K562 (cell line): ENCODE results near the gene ATP5F1D. TPM values are rescaled to one million over a fixed set of nuclear protein-coding genes. Genes with fewer than 3 reads are reported as not detected.
A peak's percentile ranks its signal among the peaks of the same experiment; 100 is the strongest.

Experiments used
- CBX5 ChIP-seq: IDR thresholded peaks from 2 replicates; pipeline ENCODE4 v1.6.1; 2014; ENCODE audit warnings: low read depth, borderline replicate concordance
- CHAMP1 ChIP-seq: fragments of 450-650 bp; IDR thresholded peaks from 2 replicates; pipeline ENCODE4 v1.6.1; 2016; ENCODE audit warnings: mild to moderate bottlenecking
- CHD4 ChIP-seq: fragments of 200-600 bp; sonication (generic); IDR thresholded peaks from 3 replicates; pipeline ENCODE4 v1.6.1; 2012; ENCODE audit warnings: low read depth, mild to moderate bottlenecking, mixed read lengths, low read length, inconsistent platforms; ENCODE audit not compliant: insufficient read depth, insufficient replicate concordance, poor library complexity, severe bottlenecking
- CTCFL ChIP-seq: IDR thresholded peaks from 2 replicates; pipeline ENCODE4 v1.6.1; 2011; ENCODE audit warnings: borderline replicate concordance, low read depth, mild to moderate bottlenecking, moderate library complexity, low read length; ENCODE audit not compliant: insufficient read depth, poor library complexity, severe bottlenecking
- ELF4 ChIP-seq: fragments of 450-650 bp; formaldehyde crosslinking; IDR thresholded peaks from 2 replicates; pipeline ENCODE4 v1.4.0; 2022; ENCODE audit warnings: missing genetic modification characterization
- ERF ChIP-seq: fragments of 450-650 bp; formaldehyde crosslinking; IDR thresholded peaks from 2 replicates; pipeline ENCODE4 v1.4.0; 2020; ENCODE audit warnings: mild to moderate bottlenecking, mixed read lengths
- GTF2F1 ChIP-seq: IDR thresholded peaks from 2 replicates; pipeline ENCODE4 v1.6.1; 2011; ENCODE audit warnings: low read depth, low read length, improper control_type of control experiment
- HDAC3 ChIP-seq: fragments of 450-650 bp; IDR thresholded peaks from 2 replicates; pipeline ENCODE4 v1.6.1; 2018; ENCODE audit warnings: borderline replicate concordance, mild to moderate bottlenecking, moderate library complexity; ENCODE audit not compliant: partially characterized antibody
- NFIX ChIP-seq: fragments of 250-450 bp; sonication (Bioruptor Pico); IDR thresholded peaks from 2 replicates; pipeline ENCODE4 v1.4.0; 2020; ENCODE audit warnings: low read depth, mild to moderate bottlenecking, moderate library complexity
- PPARD ChIP-seq: fragments of 250-450 bp; sonication (Bioruptor Pico); IDR thresholded peaks from 2 replicates; pipeline ENCODE4 v1.8.0; 2022; ENCODE audit warnings: inconsistent platforms, mild to moderate bottlenecking, moderate library complexity
- PRPF4 ChIP-seq: fragments of 200-400 bp; formaldehyde crosslinking; IDR thresholded peaks from one replicate; pipeline ENCODE4 v1.6.1; 2017; ENCODE audit warnings: low read length, low read depth, mild to moderate bottlenecking; ENCODE audit not compliant: insufficient read depth, poor library complexity, severe bottlenecking
- RBM25 ChIP-seq: fragments of 200-400 bp; formaldehyde crosslinking; IDR thresholded peaks from 2 replicates; pipeline ENCODE4 v1.6.1; 2018; ENCODE audit warnings: low read length, low read depth, moderate library complexity; ENCODE audit not compliant: severe bottlenecking
- SMAD2 ChIP-seq: fragments of 150-350 bp; IDR thresholded peaks from 2 replicates; pipeline ENCODE4 v1.6.1; 2014; ENCODE audit warnings: low read depth, mild to moderate bottlenecking, low read length
- SOX6 ChIP-seq: fragments of 450-650 bp; IDR thresholded peaks from 2 replicates; pipeline ENCODE4 v1.6.1; 2014; ENCODE audit warnings: mild to moderate bottlenecking
- SP2 ChIP-seq: IDR thresholded peaks from 2 replicates; pipeline ENCODE4 v1.6.1; 2011; ENCODE audit warnings: mild to moderate bottlenecking, low read depth, low read length, moderate library complexity; ENCODE audit not compliant: poor library complexity, severe bottlenecking; ENCODE audit errors: extremely low read depth
- THAP12 ChIP-seq: fragments of 250-450 bp; sonication (Bioruptor Pico); IDR thresholded peaks from 2 replicates; pipeline ENCODE4 v1.9.0; 2021; ENCODE audit warnings: mild to moderate bottlenecking, inconsistent platforms
- XRCC3 ChIP-seq: fragments of 450-650 bp; IDR thresholded peaks from 2 replicates; pipeline ENCODE4 v1.6.1; 2017; ENCODE audit warnings: mild to moderate bottlenecking, moderate library complexity
- ZNF133 ChIP-seq: fragments of 250-450 bp; sonication (Bioruptor Pico); IDR thresholded peaks from 2 replicates; pipeline ENCODE4 v1.4.0; 2020; ENCODE audit warnings: mild to moderate bottlenecking
- ZNF280A ChIP-seq: fragments of 450-650 bp; IDR thresholded peaks from 2 replicates; pipeline ENCODE4 v1.6.1; 2018; ENCODE audit warnings: mild to moderate bottlenecking, low read depth; ENCODE audit not compliant: partially characterized antibody
- polyA plus RNA-seq, 8 experiments: library from polyadenylated mRNA; depleted of rRNA in 4 of 8; stranded (reverse) in 5 of 8; unstranded in 3 of 8; fragments of >200 nt; fragmentation: Nextera tagmentation in 2 of 8; fragmentation: Illumina TruSeq in 1 of 8; extraction: Ambion mirVana in 2 of 8; extraction: Trizol in 1 of 8; gene quantifications; 2 replicates each; pipeline versions ENCODE4 v1.2.1 to v1.2.3, GENCODE V29; 2011 to 2014; ENCODE audit warnings: inconsistent platforms in 1 of 8, missing spikeins in 1 of 8
- total RNA-seq, 7 experiments: library from RNA; depleted of rRNA in 6 of 7; stranded (reverse); fragments of >200 nt in 6 of 7; fragmentation: Illumina TruSeq in 2 of 7; extraction: Trizol in 2 of 7; gene quantifications; 2 replicates each; pipeline versions ENCODE4 v1.2.1 to v1.2.3, GENCODE V29; 2011 to 2021; ENCODE audit warnings: low replicate concordance in 1 of 7

The ATP5F1D gene
- total and polyA plus RNA-seq, 9 of the 15 experiments (the other 6 are each of a cell fraction or from before 2014, with no cell fraction given): 3.9 to 409 (median 36.8) TPM

- TF ChIP-seq ZNF133 (CRISPR knock-in tag): no peak
- TF ChIP-seq ERF (CRISPR knock-in tag): peak; percentile 95
- TF ChIP-seq CTCFL: no peak
- no peak for TF ChIP-seq RBM25
- TF ChIP-seq PRPF4: peak; percentile 70
- TF ChIP-seq NFIX (CRISPR knock-in tag): no peak
- no peak for TF ChIP-seq HDAC3
- no peak for TF ChIP-seq ZNF280A
- TF ChIP-seq SP2: no peak
- TF ChIP-seq GTF2F1: no peak
- TF ChIP-seq XRCC3: no peak
- TF ChIP-seq SOX6: 0 out of 2 replicates have a peak, but pooled peaks have one; percentile 3
- no peak for TF ChIP-seq SMAD2
- TF ChIP-seq ELF4 (CRISPR knock-in tag): no peak
- TF ChIP-seq CHD4: no peak
- TF ChIP-seq THAP12: no peak; the same call in 1 of the 2 replicates
- no peak for TF ChIP-seq CBX5
- no peak for TF ChIP-seq CHAMP1
- no peak for TF ChIP-seq PPARD
These were observed 28.1 kb downstream of the ATP5F1D start (continued) for GRCh38 chr19:1269478-1270212.
